Transverse colon (tissue), 4 donors: ENCODE measurements around the gene TTC39A. TPM values are rescaled to one million over a fixed set of nuclear protein-coding genes. Genes with fewer than 3 reads are reported as not detected.
A peak's percentile ranks its signal among the peaks of the same experiment; 100 is the strongest.

Experiments used
- DNase-seq: peaks from one replicate; pipeline ENCODE4 v3.0.0-alpha.2; 2019
- H3K27ac ChIP-seq, 4 donors: fragments of 200-600 bp; sonication (generic); 2 replicates each; pipeline ENCODE4 v1.5.1; 2016 to 2018; ENCODE audit warnings: inconsistent platforms in 4 of 4
- H3K27me3 ChIP-seq: fragments of 200-600 bp; sonication (generic); 2 replicates; pipeline ENCODE4 v1.5.1; 2017; ENCODE audit warnings: inconsistent platforms
- H3K36me3 ChIP-seq, 4 donors: fragments of 200-600 bp; sonication (generic); 2 replicates each; pipeline ENCODE4 v1.5.1; 2017 to 2019; ENCODE audit warnings: inconsistent platforms in 4 of 4
- H3K4me1 ChIP-seq, 4 donors: fragments of 200-600 bp; sonication (generic); 2 replicates each; pipeline ENCODE4 v1.5.1; 2017 to 2020; ENCODE audit warnings: inconsistent platforms in 4 of 4
- H3K4me3 ChIP-seq, 4 donors: fragments of 200-600 bp; sonication (generic); 1 replicate in 1 of 4; 2 replicates in 3 of 4; pipeline versions ENCODE4 v1.5.1 to v1.6.1; 2017 to 2019; ENCODE audit warnings: inconsistent platforms in 4 of 4
- H3K9me3 ChIP-seq, 2 donors: fragments of 200-600 bp; sonication (generic); 2 replicates each; pipeline ENCODE4 v1.5.1; 2017 to 2019; ENCODE audit warnings: inconsistent platforms in 2 of 2
- EP300 ChIP-seq: sonication (generic); formaldehyde crosslinking; IDR thresholded peaks from one replicate; pipeline ENCODE4 v1.6.1; 2017; ENCODE audit warnings: antibody characterized with exemption, low read depth
- POLR2A ChIP-seq: fragments of 450-650 bp; IDR thresholded peaks from one replicate; pipeline ENCODE4 v1.6.1; 2016; ENCODE audit warnings: antibody characterized with exemption, mild to moderate bottlenecking, moderate library complexity
- POLR2AphosphoS5 ChIP-seq, 3 donors: sonication (generic); formaldehyde crosslinking; IDR thresholded peaks; one replicate each; pipeline ENCODE4 v1.6.1; 2016; ENCODE audit warnings: antibody characterized with exemption in 3 of 3
- WGBS, 2 donors: methylation state at CpG; one replicate each; pipeline ENCODE4 v1.1.5; 2018; ENCODE audit warnings: low coverage in 1 of 2; 5-methylcytosine and 5-hydroxymethylcytosine counted together
- in situ Hi-C, 4 donors: fragments of 200-750 bp; cut with MboI; loops; one replicate each; pipeline versions ENCODE4 v1.15.0 to v1.15.1; 2017; ENCODE audit warnings: low sequenced_read_pairs in 3 of 4, low pct_ligation_motif_present in 1 of 4, low pct_unique_long_range_greater_than_20kb in 1 of 4
- intact Hi-C: fragments of 100-400 bp; cut with DNase I; formaldehyde crosslinking; loops from one replicate; pipeline ENCODE4 v1.15.1; 2023; ENCODE audit warnings: low total_unique reads
- total RNA-seq, 4 donors: library from RNA; depleted of rRNA; stranded (reverse); fragments of >200 nt; gene quantifications; one replicate each; pipeline ENCODE4 v1.1.0, GENCODE V29; 2016
- TF ChIP-seq, protein P1 (sequence below), 5 experiments: fragments of 200-600 bp in 3 of 5; fragments of 450-650 bp in 2 of 5; sonication (generic) in 3 of 5; IDR thresholded peaks; 1 replicate in 2 of 5; 2 replicates in 3 of 5; pipeline ENCODE4 v1.5.1; 2016 to 2017; ENCODE audit warnings: antibody characterized with exemption in 5 of 5, inconsistent platforms in 3 of 5, mild to moderate bottlenecking in 2 of 5, moderate library complexity in 1 of 5

Gene TTC39A
- total RNA-seq, 4 donors from 2014 or later: 41.8 to 96.1 (median 73.0) TPM

DNA sequence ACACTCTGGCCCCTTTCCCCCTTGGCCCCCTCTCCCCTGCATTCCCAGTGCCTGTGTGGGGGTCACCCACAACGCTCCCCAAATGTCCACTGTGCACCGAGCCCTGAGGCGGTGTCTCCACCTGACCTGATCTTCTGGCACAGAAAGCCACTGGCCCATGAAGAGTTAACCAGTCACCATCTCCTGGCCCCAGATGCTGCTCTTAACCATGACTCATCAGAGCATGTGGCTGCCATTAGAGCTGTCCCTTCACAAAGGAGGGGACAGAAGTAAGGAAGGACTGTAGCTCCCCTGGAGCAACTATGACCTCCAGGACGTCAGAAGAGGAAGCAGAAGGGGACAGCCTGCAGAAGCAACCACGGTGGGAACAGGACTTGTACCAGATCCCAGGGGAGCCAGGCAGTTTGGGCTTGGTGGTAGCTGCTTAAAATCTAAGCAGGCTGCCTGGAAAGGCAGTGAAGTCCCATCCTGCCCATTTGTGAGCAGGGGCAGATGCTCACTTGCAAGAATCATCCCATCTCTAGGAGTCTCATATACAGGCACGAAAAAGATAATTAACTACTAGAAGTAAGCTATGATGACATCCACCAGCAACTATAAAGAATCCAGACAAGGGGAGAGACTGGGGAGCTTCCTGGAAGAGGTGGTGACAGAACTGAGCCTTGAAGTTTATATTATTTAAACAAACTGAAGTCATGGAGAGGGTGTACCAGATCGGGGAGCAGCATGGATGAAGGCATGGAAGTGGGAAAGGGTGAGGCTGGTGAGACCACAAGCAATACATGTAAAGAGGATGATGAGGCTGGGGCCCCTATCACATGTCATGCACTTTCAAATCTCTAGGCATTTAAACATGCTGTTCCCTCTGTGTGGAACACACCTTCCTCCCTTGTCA is 1.1 kb upstream of the TTC39A start:
- Histone ChIP-seq H3K27ac (peak overlapping the region; percentile 71 to 84 (median 82)), H3K36me3 (no peaks in the 10 kb centered on the region), H3K27me3 (peaks cover 4% of the 10 kb centered on the region), H3K9me3 (no peaks in the 10 kb centered on the region), H3K4me1 (peaks cover 7 to 24% (median 13%) of the 10 kb centered on the region in 4 donors), H3K4me3 (peak overlapping the region in 3 of 4 donors; percentile 49 to 63 (median 50))
- intact Hi-C loops (no loop called here), in situ Hi-C loops (no loop called here)
- peak; percentile 52 for DNase-seq
- TF ChIP-seq, protein P1, sequence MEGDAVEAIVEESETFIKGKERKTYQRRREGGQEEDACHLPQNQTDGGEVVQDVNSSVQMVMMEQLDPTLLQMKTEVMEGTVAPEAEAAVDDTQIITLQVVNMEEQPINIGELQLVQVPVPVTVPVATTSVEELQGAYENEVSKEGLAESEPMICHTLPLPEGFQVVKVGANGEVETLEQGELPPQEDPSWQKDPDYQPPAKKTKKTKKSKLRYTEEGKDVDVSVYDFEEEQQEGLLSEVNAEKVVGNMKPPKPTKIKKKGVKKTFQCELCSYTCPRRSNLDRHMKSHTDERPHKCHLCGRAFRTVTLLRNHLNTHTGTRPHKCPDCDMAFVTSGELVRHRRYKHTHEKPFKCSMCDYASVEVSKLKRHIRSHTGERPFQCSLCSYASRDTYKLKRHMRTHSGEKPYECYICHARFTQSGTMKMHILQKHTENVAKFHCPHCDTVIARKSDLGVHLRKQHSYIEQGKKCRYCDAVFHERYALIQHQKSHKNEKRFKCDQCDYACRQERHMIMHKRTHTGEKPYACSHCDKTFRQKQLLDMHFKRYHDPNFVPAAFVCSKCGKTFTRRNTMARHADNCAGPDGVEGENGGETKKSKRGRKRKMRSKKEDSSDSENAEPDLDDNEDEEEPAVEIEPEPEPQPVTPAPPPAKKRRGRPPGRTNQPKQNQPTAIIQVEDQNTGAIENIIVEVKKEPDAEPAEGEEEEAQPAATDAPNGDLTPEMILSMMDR (IDR thresholded peaks at IDR 0.05): no peak
- TF ChIP-seq EP300 (no peak), POLR2AphosphoS5 (IDR thresholded peaks at IDR 0.05) (peak in 2 of 3 donors; percentile 27 to 49), POLR2A (peak; percentile 18)
- 43% methylated on average over 7 of the region's 7 CpGs; no CpG with 5 or more reads in 1 of the 2 donors for WGBS, 2 donors

DNA sequence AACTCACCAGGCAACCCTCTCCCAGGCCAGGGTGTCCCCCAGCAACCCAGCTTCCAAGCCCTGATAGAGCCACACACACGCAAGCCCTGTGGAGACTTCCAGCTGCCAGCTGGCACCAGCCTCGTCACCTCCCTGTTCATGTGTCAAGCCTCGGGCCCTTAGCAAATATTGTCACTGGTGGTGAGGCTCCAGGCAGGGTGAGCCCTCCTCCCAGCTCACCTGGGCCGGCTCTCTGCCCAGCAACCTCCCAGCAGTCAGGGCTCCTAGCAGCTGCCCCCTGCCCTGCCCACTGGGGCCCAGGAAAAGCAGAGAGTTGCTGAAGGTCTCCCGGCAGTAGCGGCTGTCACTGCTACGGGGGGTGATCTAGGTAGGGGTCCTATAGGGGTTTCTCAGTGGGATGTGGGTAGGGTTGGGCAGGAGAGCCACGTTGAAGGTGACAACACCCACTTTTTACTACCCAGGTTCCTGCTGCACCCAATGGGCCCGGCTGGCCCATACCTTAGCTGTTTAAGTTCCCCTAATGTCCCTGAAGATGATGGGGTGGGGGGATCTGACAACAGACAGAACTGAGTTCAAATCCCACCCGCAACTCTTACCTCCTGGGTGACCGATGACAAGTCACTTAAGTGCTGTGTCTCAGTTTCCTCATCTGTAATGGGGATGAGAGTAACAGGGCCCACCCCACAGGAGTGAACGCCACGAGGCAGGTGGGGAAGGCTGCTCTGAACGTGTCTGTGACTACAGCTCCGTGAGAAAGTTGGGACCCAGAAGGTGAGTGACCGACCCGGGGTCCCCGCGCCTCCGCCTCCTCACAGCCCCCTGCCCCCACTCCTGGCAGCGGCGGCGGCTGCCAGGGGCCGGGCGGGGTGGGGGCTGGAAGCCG is 678 bp downstream of the TTC39A start:
- Histone ChIP-seq H3K4me3 (peak overlapping the region in 3 of 4 donors; percentile 16 to 63 (median 50)), H3K27me3 (peaks cover 4% of the 10 kb centered on the region), H3K9me3 (no peaks in the 10 kb centered on the region), H3K36me3 (no peaks in the 10 kb centered on the region), H3K27ac (peak overlapping the region; percentile 57 to 81 (median 78)), H3K4me1 (peaks cover 0 to 16% (median 10%) of the 10 kb centered on the region in 4 donors)
- in situ Hi-C loops: no loop called here
- TF ChIP-seq, protein P1 (IDR thresholded peaks at IDR 0.05): no peak
- TF ChIP-seq POLR2AphosphoS5 (IDR thresholded peaks at IDR 0.05): peak; percentile 14 to 77 (median 71)
- peak; percentile 83 for TF ChIP-seq POLR2A
- intact Hi-C loops: no loop called here
- peak; percentile 82 for DNase-seq
- 29% methylated on average over 19 of the region's 26 CpGs; no CpG with 5 or more reads in 1 of the 2 donors for WGBS, 2 donors

DNA sequence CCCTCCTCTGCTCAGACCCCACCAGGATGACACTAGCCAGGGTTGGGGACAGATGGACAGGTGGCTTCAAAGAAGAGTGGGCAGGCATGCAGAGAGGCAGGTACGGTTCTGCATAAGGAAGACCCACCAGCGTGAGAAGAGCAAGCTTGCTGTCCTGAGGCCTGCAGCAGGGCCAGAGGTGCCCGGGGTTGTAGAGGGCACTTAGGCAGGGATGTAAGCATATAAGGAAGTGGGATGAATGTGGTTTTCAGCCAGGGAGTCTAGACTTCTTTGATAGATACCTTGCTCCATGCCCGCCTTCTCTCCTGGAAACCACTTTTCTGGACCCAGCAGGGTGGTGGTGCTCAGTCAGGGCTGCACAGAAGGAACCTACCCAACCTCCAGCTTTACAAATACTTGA is 1.4 kb downstream of the TTC39A start:
- H3K9me3 ChIP-seq: no peaks in the 10 kb centered on the region
- DNase-seq: no peak
- no peaks in the 10 kb centered on the region for H3K36me3 ChIP-seq
- intact Hi-C loops (no loop called here), in situ Hi-C loops (no loop called here)
- 64% methylated on average over 4 of the region's 4 CpGs; no CpG with 5 or more reads in 1 of the 2 donors for WGBS, 2 donors
- peaks cover 4% of the 10 kb centered on the region for H3K27me3 ChIP-seq
- peak overlapping the region; percentile 57 to 81 (median 78) for H3K27ac ChIP-seq
- peak overlapping the region in 1 of 4 donors; percentile 50 for H3K4me3 ChIP-seq
- TF ChIP-seq EP300 (no peak), POLR2AphosphoS5 (IDR thresholded peaks at IDR 0.05) (no peak), POLR2A (no peak)
- TF ChIP-seq, protein P1 (IDR thresholded peaks at IDR 0.05): no peak
- H3K4me1 ChIP-seq: peaks cover 0 to 20% (median 10%) of the 10 kb centered on the region in 4 donors

DNA sequence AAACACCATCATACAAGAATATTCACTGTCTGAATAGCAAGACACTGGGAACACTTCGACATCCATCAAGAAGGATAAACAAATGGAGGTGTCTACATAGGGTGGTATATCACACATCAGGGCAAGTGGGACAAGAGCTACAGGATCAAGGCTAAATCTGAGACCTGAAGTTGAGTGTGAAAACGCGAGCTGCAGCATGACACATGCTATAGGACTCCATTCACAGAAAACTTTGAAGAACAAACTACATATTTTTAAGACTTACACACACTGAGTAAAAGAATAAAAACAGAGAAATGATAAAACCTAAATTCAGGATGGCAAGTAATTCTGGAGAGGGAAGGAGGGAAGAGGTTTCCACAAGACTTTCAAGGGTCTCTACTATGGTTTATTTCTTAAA is 2.1 kb downstream of the TTC39A start:
- peaks cover 0 to 22% (median 10%) of the 10 kb centered on the region in 4 donors for H3K4me1 ChIP-seq
- intact Hi-C loops: no loop called here
- peak overlapping the region in 1 of 4 donors; percentile 81 for H3K27ac ChIP-seq
- no peaks in the 10 kb centered on the region for H3K9me3 ChIP-seq
- no peak for DNase-seq
- WGBS, 2 donors: 73 to 94% methylated on average over 1 to 3 of the region's 3 CpGs
- TF ChIP-seq POLR2AphosphoS5 (IDR thresholded peaks at IDR 0.05) (no peak), POLR2A (no peak), EP300 (no peak)
- TF ChIP-seq, protein P1 (IDR thresholded peaks at IDR 0.05): no peak
- no peaks in the 10 kb centered on the region for H3K36me3 ChIP-seq
- in situ Hi-C loops: no loop called here
- peaks cover 4% of the 10 kb centered on the region for H3K27me3 ChIP-seq
- no peak overlapping the region for H3K4me3 ChIP-seq
